GM12892 (cell line): ENCODE measurements around the gene TSPAN14.

ENCODE experiments used
- POLR2A ChIP-seq: IDR thresholded peaks from 2 replicates; pipeline ENCODE4 v1.6.1; 2011; ENCODE audit warnings: low read depth, low read length, control low read depth
- POLR2AphosphoS5 ChIP-seq: IDR thresholded peaks from 2 replicates; pipeline ENCODE4 v1.6.1; 2011; ENCODE audit warnings: low read depth, low read length, control low read depth
- TAF1 ChIP-seq: IDR thresholded peaks from 2 replicates; pipeline ENCODE4 v1.6.1; 2011; ENCODE audit warnings: low read depth, mild to moderate bottlenecking, control low read depth, low read length, borderline replicate concordance

- TF ChIP-seq POLR2A (no peak), TAF1 (no peak), POLR2AphosphoS5 (no peak)
Observed at GRCh38 chr10:80466724-80467326, 12.7 kb downstream of the TSPAN14 start.
